SJSA1 (cell line): ENCODE results near the gene RASA2. TPM values are rescaled to one million over a fixed set of nuclear protein-coding genes. Genes with fewer than 3 reads are reported as not detected.
"Not testable (repeated sequence)": the region's sequence is repeated elsewhere in the genome, so short reads cannot be mapped to it uniquely, and the experiment has no call there.

Experiments used
- DNase-seq, 2 experiments: peaks; one replicate each; pipeline ENCODE4 v3.0.0-alpha.2; 2015 to 2020; ENCODE audit warnings: low spot score in 2 of 2, low read depth in 1 of 2
- H3K27ac ChIP-seq: fragments of 250-450 bp; sonication (Bioruptor Pico); 2 replicates; pipeline ENCODE4 v1.5.1; 2020; ENCODE audit warnings: mild to moderate bottlenecking, moderate library complexity
- H3K27me3 ChIP-seq: fragments of 250-450 bp; sonication (Bioruptor Pico); replicated peaks from 2 replicates; pipeline ENCODE4 v1.5.1; 2020; ENCODE audit warnings: mild to moderate bottlenecking, moderate library complexity
- H3K36me3 ChIP-seq: fragments of 250-450 bp; sonication (Bioruptor Pico); 2 replicates; pipeline ENCODE4 v1.5.1; 2020; ENCODE audit warnings: mild to moderate bottlenecking
- H3K4me1 ChIP-seq: fragments of 250-450 bp; sonication (Bioruptor Pico); replicated peaks from 2 replicates; pipeline ENCODE4 v1.6.1; 2021; ENCODE audit warnings: mild to moderate bottlenecking
- H3K4me3 ChIP-seq: fragments of 250-450 bp; sonication (Bioruptor Pico); 2 replicates; pipeline ENCODE4 v1.5.1; 2020; ENCODE audit warnings: mild to moderate bottlenecking
- H3K9me3 ChIP-seq: fragments of 250-450 bp; sonication (Bioruptor Pico); replicated peaks from 2 replicates; pipeline ENCODE4 v1.5.1; 2020; ENCODE audit warnings: mild to moderate bottlenecking
- total RNA-seq: library from RNA; depleted of rRNA; stranded (reverse); fragments of >200 nt; shearing (Covaris generic); gene quantifications from 2 replicates; pipeline ENCODE4 v1.2.3, GENCODE V29; 2014

Gene RASA2
- total RNA-seq, 1 experiment from 2014 or later, result 16.3 TPM

- H3K4me3 ChIP-seq, result no peak overlapping the region
- H3K27ac ChIP-seq, result no peak overlapping the region
- DNase-seq, result no peak
- peaks cover 9% of the 10 kb centered on the region for H3K4me1 ChIP-seq
- H3K9me3 ChIP-seq, result no peaks in the 10 kb centered on the region
- peaks cover 34% of the 10 kb centered on the region for H3K36me3 ChIP-seq
- H3K27me3 ChIP-seq, result no peaks in the 10 kb centered on the region
Measured at GRCh38 chr3:141521781-141522180, 35.0 kb downstream of the RASA2 start.

DNA sequence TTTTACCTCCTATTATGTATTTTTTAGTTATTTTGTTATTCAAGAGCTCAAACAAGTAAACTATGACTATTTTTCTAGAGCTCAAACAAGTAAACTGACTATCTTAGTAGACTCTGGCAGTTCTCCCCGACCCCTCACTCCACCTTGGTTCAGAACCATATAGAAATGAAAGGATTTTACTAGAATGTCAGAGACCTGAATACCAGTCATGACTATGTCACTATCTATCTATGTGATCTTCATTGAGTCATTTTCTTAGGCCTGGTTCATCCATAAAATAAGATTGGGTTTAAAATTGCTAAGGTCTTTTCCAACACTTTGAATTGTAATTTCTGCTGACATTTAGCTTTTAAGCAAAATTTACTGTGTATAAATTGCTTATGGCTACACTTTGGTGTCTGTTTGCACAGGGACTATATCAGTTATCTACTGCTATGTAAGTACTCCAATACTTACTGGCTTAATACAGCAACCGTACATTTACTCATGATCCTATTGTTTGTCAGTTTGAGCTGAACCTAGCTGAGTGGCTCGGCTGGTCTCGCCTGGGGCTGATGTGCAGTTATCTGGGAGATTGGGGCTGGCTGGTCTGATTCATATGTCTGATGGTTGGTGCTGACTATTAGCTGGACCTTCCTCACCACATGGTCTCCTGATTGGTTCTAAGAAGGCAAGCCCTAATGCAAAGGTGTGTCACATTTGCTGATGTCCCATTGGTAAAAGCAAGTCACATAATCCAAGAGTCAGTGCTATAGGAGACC, 37.0 kb downstream of the RASA2 start:
- Histone ChIP-seq H3K27ac (no peak overlapping the region), H3K36me3 (peaks cover 21% of the 10 kb centered on the region), H3K27me3 (no peaks in the 10 kb centered on the region), H3K9me3 (no peaks in the 10 kb centered on the region), H3K4me1 (peaks cover 8% of the 10 kb centered on the region), H3K4me3 (no peak overlapping the region)
- DNase-seq, result no peak

GRCh38 chr3:141524988-141525387, 38.2 kb downstream of the RASA2 start:
- Histone ChIP-seq H3K27ac (no peak overlapping the region), H3K4me3 (no peak overlapping the region), H3K9me3 (no peaks in the 10 kb centered on the region), H3K27me3 (no peaks in the 10 kb centered on the region), H3K4me1 (peaks cover 8% of the 10 kb centered on the region), H3K36me3 (peaks cover 17% of the 10 kb centered on the region)
- no peak for DNase-seq

DNA sequence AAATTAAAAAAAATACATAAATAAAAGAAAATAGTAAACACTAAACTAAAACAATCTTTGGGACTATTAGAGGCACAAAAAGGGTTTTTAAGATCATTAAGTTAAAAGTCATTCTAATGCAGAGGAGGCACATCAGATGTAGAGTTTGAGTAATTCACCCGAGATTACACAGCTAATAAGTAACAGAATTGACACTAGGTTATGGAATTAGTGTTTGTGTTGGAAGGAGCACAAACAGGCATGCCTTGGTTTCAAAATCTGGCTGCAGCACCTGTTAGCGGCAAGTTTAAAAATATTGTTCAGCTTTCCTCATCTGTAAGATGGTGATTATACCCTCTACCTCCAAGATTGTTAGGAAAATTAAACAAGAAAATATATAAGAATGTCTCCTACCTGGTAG, 39.0 kb downstream of the RASA2 start:
- Histone ChIP-seq H3K36me3 (peaks cover 12% of the 10 kb centered on the region), H3K4me1 (peaks cover 9% of the 10 kb centered on the region), H3K27me3 (no peaks in the 10 kb centered on the region), H3K9me3 (no peaks in the 10 kb centered on the region), H3K27ac (no peak overlapping the region), H3K4me3 (no peak overlapping the region)
- DNase-seq, result no peak

DNA sequence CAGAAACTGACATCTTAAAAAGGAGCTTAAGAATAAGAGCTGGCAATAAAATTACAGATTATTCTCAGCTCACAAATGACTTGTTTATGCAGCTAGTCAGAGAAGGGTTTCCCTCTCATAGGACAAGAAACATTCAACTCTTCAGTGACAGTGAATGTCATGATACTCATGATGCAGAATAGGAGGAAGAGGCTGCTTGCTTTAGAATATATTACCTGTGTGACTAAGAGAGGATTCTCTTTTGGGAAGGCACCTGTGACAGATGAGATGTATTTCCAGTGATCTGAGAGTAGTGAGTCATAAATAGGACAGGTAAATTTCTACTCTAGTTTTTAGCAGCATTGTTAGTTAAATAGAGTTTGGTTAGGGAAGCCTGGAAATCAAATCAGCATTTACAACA, 39.9 kb downstream of the RASA2 start:
- DNase-seq, result no peak
- H3K36me3 ChIP-seq, result peaks cover 7% of the 10 kb centered on the region; the same call in 1 of the 2 replicates
- H3K27ac ChIP-seq, result no peak overlapping the region
- H3K27me3 ChIP-seq, result no peaks in the 10 kb centered on the region
- H3K4me1 ChIP-seq, result peaks cover 9% of the 10 kb centered on the region
- no peaks in the 10 kb centered on the region for H3K9me3 ChIP-seq
- no peak overlapping the region for H3K4me3 ChIP-seq

DNA sequence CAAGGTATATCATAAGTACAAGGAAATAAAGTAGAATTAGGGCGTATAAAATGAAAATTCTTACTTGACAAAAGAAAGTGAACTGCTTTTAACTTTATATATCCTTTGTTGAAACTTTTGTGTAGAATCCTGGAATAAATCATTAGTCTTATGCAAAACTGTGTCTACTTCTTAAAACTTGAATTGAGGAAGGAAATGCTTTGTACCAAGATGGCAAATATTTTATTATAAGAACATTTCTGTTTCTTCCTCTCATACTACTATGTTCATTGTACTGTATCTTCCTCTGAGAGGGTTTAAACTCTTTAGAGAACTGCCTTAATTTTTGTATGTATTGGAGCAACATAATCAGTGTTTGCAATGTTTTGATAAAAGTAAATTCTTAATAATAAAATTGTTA, 42.0 kb downstream of the RASA2 start:
- H3K36me3 ChIP-seq, result peaks cover 7% of the 10 kb centered on the region
- no peaks in the 10 kb centered on the region for H3K9me3 ChIP-seq
- no peaks in the 10 kb centered on the region for H3K27me3 ChIP-seq
- H3K4me3 ChIP-seq, result no peak overlapping the region
- no peak overlapping the region for H3K27ac ChIP-seq
- H3K4me1 ChIP-seq, result peaks cover 9% of the 10 kb centered on the region
- no peak for DNase-seq

DNA sequence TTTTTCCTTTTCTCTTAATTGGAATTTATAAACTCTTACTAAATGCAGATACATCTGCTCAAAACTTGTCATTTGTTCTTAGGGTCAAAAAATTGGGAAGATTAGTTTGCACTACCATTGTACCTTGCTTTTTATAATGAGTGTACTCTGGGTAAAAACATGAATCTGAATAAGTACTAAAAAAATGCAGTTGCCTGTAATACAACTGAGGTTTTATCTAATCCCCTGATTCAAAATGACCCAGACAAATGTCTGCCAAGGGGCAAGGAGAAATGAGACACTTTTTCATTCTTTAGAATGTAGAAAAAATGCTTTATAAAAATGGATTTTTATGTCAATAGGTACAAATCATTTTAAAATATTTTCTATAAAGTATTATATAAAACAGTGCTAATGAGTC, 42.4 kb downstream of the RASA2 start:
- Histone ChIP-seq H3K27ac (no peak overlapping the region), H3K9me3 (no peaks in the 10 kb centered on the region), H3K4me3 (no peak overlapping the region), H3K4me1 (peaks cover 9% of the 10 kb centered on the region), H3K36me3 (peaks cover 4% of the 10 kb centered on the region), H3K27me3 (no peaks in the 10 kb centered on the region)
- DNase-seq, result no peak

- peak in 1 of 2 experiments; percentile 20 for DNase-seq
- H3K27ac ChIP-seq, result no peak overlapping the region
- peaks cover 9% of the 10 kb centered on the region for H3K4me1 ChIP-seq
- H3K36me3 ChIP-seq, result peaks cover 3% of the 10 kb centered on the region
- no peak overlapping the region for H3K4me3 ChIP-seq
- H3K27me3 ChIP-seq, result no peaks in the 10 kb centered on the region
- no peaks in the 10 kb centered on the region for H3K9me3 ChIP-seq
Measured at GRCh38 chr3:141529717-141530414, 43.0 kb downstream of the RASA2 start.

- no peak overlapping the region for H3K27ac ChIP-seq
- no peak overlapping the region for H3K4me3 ChIP-seq
- no peaks in the 10 kb centered on the region for H3K9me3 ChIP-seq
- peak in 1 of 2 experiments; percentile 15 for DNase-seq
- peaks cover 6% of the 10 kb centered on the region for H3K36me3 ChIP-seq
- no peaks in the 10 kb centered on the region for H3K27me3 ChIP-seq
- peaks cover 9% of the 10 kb centered on the region for H3K4me1 ChIP-seq
Measured at GRCh38 chr3:141530415-141530768, 43.6 kb downstream of the RASA2 start.

GRCh38 chr3:141532609-141533008, 45.8 kb downstream of the RASA2 start:
- Histone ChIP-seq H3K36me3 (peaks cover 14% of the 10 kb centered on the region), H3K27ac (no peak overlapping the region), H3K27me3 (no peaks in the 10 kb centered on the region), H3K9me3 (no peaks in the 10 kb centered on the region), H3K4me1 (peaks cover 9% of the 10 kb centered on the region), H3K4me3 (no peak overlapping the region)
- DNase-seq, result no peak

DNA sequence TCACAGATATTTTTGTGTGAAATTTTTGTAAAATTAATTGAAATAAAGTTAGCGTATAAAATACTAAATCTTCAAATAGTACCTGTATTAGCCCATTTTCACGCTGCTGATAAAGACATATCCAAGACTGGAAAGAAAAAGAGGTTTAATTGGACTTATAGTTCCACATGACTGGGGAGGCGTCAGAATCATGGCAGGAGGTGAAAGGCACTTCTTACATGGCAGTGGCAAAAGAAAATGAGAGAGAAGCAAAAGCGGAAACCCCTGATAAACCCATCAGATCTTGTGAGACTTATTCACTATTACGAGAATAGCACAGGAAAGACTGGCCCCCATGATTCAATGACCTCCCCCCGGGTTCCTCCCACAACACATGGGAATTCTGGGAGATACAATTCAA, 49.2 kb downstream of the RASA2 start:
- not testable (repeated sequence) for H3K4me1 ChIP-seq, H3K4me3 ChIP-seq, DNase-seq, H3K27me3 ChIP-seq, H3K27ac ChIP-seq, H3K9me3 ChIP-seq
- H3K36me3 ChIP-seq, result peaks cover 17% of the 10 kb centered on the region

DNA sequence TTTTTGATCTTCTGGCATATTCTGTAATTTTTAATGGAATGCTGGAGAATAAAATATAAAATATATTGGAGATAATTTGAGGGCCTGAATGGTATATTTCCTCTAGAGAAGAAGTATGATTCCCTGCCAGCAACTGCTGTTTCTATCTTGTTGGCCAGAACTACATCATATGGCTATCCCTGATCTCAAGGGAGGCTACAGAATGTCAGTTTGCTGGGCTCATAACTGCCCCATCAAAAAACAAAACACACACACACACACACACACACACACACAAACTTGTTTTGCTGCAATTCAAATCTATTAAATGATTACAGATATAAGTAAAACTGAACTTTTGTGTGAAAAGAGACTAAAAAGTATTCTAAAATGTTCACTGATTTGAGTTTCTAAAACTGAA, 51.0 kb downstream of the RASA2 start:
- H3K4me1 ChIP-seq, result no peaks in the 10 kb centered on the region
- no peak overlapping the region for H3K27ac ChIP-seq
- peaks cover 27% of the 10 kb centered on the region for H3K36me3 ChIP-seq
- H3K27me3 ChIP-seq, result no peaks in the 10 kb centered on the region
- H3K4me3 ChIP-seq, result no peak overlapping the region
- H3K9me3 ChIP-seq, result no peaks in the 10 kb centered on the region
- no peak for DNase-seq

GRCh38 chr3:141538568-141539240, 51.9 kb downstream of the RASA2 start:
- no peak for DNase-seq
- Histone ChIP-seq H3K9me3 (no peaks in the 10 kb centered on the region; the same call in 1 of the 2 replicates), H3K27me3 (no peaks in the 10 kb centered on the region), H3K4me1 (no peaks in the 10 kb centered on the region), H3K36me3 (peaks cover 31% of the 10 kb centered on the region), H3K27ac (no peak overlapping the region), H3K4me3 (no peak overlapping the region)
